Stimulated activated CD4-positive, alpha-beta T cell treated with anti-CD3 and anti-CD28 coated beads, TNF-alpha, amount 100 ng/mL, for 1 hour (primary cell): Measurements from ENCODE around the gene PDE8B.

ENCODE experiments used
- DNase-seq, 3 donors: peaks; one replicate each; pipeline ENCODE4 v3.0.0-alpha.2; 2020; ENCODE audit warnings: low read depth in 3 of 3, low spot score in 1 of 3

PDE8B gene

DNA sequence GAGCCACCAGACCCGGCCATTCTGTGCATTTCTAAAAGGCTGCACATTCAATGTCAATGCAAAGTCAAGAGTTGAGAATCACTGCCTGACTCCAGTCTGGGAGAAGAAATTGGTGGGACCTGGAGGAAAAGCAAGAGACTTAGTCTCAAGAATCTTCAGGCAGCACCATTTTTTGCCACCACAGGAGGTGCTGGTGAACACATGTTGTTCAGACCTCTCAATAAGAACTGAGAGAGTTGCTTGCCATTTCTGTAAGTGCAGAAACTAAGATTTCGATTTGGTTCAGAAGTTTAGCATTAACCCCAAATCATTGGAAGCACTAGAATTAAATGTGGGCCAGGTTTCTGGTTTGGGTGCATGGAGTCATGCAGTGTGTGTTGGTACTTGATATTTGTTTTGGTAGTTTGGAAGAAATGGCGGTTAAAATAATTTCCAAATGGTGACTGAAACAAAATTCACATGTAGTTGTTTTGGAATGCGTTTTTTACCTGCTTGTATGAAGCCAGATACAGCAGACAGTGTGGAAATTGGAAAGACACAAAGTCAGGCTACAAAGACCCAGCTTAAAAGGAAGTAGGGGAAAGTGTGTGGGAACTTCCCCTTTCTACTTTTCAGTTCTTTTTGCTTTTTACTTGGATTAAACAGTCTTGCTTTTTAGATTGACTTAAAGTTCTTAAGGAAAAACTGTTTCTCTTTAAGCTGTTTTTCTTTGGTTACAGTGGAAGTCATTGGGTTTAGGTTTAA is 20.4 kb downstream of the PDE8B start:
- DNase-seq, result no peak

DNA sequence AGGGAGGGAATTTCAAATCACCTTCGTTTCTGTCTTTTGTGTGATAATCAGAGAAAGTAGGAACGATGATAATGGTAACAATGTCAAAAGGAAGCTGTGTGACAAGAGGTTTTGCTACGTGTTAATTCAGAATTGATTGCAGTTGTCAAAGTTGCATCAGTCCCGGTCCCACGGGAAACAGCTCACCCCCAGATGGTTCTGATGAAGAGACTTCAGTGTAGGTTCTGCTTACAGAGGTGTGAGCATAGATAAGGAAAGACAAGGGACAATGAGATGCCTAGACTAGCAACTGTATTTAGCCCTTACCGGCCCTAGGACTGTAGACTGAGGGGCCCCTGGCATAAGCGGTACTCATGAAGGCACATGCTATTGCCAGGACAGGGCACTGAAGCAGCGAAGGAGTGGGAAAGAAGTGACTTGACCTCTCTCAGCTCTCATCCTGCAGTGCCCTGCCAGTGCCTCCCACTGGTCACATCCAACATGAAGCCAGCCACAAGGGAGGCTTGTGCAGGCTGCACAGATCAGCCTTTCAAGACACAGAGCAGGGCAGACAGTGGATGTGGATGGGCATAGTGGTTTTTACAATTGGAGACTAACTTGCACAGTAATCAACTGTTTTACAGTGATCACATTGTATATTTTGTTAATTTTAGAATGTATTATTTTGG is 21.1 kb downstream of the PDE8B start:
- no peak for DNase-seq

DNA sequence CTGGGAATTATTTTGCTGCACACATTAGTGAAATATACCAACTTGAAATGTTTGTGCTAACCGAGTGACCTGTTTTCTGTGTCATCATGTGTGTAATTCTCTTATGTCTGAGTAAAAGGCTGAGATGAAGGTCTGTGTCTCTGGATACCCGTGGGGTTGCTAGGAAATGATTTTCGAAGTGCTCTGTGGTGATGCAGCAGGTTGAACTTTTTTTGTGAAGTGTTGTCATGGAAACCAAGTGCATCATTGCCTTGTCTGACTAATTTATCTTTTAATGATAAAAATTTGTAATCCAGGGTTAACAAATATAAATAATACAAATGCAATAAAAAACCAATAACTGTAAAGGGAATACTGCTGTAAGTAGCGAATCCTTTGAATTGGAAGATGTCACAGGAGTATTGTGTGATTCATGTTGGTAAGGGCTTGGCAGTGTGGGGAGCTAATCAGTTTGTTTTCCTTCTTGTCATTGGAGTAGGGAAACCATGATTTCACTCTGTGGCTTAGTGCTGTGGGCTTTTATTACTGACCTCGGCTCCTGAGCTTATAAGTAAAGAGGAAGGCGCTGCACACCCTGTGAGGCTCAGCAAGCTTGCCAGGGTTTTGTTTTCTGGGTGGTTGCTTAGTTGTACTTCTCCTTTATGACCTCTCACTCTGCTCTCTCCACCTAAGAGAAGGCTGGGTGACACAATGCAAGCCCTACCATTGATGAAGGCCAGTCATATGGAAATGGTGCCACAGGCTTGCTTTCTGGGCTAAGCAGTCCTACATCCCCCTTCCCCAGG is 22.3 kb downstream of the PDE8B start:
- no peak for DNase-seq

DNA sequence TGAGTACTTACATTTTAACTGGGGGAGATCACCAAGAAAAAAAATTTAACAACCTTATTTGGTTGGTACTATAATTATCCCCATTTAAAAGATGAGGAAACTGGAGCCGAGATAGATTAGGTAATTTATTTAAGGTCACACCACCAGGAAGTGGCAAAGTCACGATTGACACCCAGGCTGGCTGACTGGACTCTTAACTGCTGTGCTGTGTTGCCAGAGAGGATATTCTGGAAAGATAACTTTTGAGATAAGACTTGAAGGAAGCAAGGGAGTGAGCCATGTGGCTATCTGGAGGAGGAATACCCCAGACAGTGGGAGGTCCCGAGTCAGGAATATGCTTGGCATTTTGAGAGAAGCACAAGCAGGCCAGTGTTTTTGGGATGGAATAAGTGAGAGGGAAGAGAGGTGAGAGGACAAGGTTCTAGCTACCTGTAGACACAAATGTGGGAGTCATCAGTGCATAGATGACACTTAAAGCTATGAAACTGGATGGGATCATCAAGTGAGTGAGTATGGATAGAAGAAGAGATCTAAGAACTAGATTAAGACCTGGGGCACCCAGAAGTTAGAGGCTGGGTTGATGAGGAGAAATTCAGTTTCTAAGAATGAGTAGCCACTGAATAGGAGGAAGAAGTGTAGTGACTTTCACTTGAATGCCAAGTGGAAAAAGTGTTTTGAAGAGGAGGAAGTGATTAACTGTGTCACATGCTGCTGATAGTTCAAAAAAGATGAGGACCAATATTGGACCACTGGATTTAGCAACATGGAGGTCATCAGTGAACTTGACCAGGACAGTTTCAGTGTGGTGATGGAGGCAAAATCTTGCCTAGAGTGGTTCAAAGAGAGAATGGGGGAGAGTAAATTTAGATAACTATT is 25.6 kb downstream of the PDE8B start:
- DNase-seq, result no peak

DNA sequence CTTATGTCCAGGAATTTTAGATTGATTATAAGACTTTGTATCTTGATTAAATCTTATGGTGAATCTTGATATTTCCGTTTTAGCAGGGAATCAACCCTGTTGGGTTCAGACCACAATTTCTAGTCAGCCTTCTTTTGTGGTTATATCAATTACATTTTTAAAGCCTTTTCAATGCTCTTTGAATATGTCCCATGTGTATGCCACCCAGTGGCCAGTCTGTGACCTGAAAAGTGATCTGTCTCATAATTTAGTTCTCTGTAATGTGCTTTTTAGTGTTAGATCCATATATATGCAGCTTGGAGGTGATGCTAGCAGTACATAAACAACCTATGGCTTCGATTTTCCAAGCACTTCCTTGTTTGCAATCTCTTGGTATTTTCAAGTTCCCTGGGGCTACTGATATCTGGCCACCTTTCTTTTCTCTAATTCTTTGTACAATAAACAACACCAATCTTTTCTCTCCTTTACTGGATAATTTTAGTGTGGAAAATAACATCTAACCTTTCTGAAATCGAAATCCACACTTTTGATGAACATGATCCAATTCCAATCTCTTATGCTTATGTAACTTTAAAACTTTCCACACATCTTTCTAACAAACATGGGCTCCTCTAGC is 28.8 kb downstream of the PDE8B start:
- no peak for DNase-seq

DNA sequence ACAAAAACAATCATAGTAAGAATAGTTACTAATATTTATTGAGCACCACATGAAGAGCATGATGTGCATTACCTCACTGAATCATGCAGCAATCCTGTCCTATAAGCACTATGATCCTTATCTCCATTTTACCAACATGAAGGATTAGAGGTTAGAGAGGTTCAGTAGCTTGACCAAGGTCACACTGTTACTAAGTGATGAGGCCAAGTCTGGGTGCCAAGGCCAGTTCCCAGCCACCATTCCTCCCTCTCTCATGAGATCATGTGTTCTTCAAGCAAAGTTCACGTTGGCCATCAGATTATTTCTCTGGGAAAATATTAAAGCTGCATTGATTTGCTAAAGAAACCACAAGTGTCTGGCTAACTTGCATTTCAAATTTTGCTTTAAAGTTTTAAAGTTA is 31.0 kb downstream of the PDE8B start:
- DNase-seq, result no peak

DNA sequence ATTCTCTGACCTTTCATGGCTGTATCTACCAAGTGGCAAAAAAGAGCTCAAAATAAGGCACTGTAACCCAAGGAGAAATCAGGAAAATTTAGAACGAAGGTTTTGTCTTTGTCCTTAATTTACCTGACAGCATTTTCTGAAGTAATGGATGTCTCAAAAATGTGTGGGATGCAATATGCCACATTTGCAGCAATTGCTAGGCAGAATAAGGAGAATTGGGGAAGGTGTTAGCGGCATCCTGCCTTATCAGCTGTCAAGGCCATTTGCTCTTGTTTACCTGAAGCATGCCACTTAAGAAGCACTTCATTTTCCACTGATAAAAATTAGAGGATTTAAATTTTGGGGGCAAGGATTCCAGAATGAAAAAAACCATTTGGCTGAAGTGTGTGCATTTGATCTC is 39.0 kb downstream of the PDE8B start:
- DNase-seq, result no peak

DNA sequence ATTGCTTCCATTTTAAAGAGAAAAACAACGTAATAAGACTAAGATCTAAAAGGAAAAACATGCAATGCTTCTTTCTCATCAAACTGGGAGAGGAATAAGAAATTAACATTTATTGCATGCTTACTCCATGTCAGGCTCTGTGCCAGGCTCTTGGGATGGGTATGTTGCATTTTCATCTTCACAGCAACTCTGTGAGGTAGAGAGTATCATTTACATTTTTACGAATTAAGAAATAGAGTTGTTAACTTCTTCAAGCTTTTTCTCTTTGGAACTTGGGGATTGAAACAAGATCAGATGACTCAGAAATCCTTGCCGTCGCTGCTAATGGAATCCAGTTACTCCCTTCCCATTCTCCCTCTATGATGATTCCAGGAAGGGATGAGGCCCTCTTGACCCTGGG is 39.5 kb downstream of the PDE8B start:
- no peak for DNase-seq

DNA sequence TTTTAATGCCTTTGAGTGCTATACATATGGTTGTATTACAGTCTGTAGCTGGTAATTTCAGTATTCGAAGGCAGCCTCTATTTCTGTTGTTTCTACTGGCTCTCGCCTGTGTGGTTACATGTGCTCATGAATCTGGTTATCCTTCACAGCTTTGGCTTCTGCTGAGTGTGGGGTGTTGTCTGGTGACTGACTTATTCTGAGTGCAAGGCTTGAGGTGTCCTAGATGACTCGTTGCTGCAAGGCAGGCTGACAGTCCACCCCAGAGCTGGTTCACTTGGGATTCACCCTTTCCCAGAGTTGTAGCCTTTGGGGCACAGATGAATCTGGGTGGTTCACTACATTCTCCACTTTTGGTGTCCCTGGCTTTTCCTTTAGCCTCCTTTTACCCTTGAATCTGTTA is 41.4 kb downstream of the PDE8B start:
- no peak for DNase-seq

DNA sequence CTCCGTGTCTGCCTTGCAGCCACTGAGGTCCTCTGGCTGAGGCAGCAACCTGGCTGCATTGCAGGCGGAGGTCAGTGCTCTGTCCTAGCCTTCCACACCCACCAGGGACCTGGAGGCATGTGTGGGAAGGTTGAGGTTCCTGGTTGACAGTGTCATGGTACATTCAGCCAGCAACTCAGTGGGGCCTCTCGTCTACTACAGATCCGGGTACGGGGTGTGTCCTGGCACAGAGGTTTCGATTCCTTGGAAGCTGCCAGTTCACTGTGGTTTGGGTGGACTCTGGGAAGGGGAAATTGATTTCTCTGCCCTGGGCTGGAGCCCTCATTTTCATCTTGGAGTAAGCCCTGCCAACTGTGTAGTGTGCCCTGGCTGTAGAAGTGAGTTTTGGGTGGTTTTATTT is 45.1 kb downstream of the PDE8B start:
- no peak for DNase-seq

DNA sequence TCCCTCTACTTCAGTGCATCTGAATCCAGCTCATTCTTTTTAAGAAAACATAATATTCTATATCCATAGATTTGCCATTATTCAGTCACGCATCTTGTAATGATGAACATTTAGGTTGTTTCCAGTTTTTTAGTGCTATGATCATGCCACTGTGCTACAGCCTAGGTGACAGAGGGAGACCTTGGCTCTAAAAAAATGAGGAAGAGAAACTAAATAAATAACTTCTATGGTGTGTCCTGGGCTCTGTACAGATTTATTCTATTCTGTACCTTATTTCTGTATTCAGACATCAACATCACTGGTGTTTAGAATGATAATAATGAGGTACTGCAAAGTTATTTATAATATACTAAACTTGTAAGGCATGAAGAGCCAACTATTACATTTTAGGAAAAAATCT is 45.9 kb downstream of the PDE8B start:
- no peak for DNase-seq

DNA sequence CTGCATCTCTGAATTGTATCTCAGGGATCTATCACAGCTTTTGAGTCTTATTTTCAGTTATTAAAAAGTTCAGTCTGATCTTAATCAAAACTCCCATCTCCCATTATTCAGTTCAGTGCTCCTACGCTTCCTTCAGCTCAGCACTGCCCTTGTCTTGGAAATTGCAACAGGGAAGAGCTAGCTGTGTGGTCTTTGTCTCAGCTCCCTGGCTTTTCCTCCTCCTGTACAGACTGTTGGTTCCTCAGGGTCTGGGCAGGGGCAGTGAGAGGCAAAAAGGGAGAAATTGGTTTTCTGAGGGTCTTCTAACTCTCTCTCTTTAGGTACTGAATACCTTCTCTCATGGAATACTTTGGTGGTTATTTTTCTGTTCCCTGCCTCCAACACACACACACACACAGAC is 48.2 kb downstream of the PDE8B start:
- DNase-seq, result no peak

DNA sequence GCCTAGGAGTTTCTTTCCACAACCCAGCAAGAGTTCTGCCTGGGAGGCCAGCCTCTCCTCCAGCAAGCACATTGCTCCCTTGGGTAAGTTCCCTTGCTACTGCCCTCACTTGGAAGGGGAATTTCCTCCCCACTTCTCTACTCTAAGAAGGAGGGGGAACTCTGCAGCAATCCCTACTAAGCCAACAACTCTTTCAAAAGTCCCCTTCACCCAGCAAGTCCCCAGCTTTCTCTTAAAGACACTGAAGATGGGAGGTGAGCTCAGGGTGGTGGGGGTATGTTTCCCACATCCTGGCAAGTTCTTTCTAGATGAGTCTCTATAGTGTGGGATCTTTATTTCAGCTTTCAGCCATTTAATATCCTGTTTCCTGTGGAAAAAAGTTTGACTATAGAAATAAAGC is 49.0 kb downstream of the PDE8B start:
- DNase-seq, result no peak

DNA sequence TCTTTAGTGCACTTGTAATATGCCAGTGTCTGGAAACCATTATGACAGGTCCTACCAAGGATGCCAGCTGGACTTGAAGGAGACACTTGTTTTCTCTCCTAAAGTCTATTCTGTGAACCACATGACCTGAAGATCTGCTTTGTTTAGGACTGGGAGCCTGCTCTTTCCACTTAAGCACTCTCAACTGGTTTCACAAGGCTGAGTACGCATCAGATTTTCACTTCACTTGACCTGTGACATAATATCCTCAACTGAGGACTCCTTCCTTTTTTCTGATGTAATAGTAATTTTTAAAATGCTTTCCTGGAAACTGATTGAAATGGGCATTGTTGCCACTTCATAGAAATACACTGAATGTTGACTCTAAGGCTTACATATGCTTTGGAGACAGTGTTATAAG is 52.2 kb downstream of the PDE8B start:
- DNase-seq, result no peak

DNA sequence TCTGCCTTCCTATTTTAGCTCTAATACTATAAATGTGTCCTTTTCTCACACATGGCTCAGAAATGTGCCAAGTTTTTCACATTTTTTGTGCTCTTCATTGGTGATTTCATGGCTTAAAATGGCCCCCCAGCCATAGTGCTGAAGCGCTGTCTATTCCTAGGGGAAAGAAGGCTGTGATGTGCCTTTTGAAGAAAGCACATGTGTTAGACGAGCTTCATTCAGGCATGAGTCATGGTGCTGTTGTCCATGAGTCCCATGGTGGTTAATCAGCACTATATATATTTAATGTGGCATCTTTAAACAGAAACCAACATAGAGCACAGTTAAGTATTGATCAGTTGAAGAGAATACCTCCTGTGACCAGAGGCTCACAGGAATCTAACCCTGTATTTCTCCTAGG is 55.8 kb downstream of the PDE8B start:
- no peak for DNase-seq

DNA sequence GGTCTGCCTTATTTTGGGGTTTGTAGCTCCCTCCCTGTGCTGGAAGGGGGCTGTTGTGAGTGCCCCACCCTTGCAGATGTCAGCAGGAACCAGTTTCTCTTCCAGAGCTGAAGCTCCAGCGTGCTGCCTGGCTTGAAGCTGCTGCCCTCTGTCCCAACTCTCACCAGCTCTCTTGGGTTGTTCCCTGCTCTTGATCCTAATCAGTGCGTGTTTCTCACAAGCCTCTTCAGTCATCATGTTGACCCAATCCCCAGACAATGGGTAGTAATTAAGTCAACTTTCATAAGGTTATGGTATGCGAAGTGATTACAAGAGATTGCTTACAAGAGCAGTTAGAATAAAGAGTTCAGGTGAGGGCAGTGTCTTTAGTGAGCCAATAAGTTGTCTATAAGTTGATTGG is 57.0 kb downstream of the PDE8B start:
- DNase-seq, result no peak

DNA sequence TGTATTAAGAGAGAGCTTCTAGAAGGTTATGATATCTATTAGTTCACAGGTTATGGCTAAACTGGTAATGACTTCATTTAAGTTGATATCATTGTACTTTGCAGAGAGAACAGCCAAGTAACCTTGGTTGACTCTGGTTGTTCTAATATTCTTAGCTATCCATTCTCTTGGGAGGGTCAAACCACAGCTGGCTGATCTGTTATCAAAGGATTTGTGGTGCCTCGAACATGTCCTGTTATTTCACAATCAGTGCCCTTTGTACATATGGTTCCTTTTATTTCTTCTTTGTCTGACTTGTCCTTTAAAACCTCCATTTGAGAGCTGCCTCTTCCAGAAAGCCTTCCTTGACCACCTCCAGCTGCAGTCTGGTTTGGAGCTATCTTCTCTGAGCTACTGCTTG is 61.7 kb downstream of the PDE8B start:
- no peak for DNase-seq

DNA sequence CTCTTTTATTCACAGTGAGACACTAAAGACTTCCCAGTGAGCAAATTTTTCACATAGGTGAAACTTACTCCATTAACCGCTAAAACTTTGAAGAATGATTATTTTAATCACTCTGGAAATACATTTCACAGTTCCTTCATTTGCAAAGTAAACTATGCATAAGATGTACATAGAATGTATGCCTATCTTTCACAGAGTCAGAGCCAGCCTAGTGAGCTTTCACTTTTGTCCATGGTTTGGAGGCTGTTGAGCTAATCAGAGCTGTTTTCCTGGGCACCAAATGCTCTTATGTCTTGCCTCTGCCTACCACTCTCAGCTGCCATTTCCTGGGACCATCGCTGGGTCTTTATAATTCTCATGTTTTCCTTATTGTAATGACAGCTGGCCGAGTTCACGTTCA is 67.3 kb downstream of the PDE8B start:
- no peak for DNase-seq

DNA sequence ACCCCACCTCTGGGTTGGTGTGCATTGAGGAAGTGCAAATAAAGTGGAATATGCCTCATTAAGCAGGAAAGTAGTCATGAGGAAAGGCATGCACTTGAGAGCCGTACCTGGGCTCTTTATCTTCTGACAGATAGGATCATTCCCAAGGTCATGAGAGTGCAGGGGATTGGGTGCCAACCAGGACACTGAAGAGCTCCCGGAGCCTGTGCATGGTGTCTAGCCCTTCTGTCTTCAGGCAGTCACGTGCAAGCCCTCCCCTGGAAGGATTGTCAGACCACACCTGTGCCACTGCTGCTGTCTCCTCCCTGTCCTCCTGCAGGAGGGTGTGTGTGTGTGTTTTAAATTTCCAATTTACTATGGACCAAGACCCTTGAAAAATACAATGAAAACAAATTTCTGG is 69.6 kb downstream of the PDE8B start:
- no peak for DNase-seq

DNA sequence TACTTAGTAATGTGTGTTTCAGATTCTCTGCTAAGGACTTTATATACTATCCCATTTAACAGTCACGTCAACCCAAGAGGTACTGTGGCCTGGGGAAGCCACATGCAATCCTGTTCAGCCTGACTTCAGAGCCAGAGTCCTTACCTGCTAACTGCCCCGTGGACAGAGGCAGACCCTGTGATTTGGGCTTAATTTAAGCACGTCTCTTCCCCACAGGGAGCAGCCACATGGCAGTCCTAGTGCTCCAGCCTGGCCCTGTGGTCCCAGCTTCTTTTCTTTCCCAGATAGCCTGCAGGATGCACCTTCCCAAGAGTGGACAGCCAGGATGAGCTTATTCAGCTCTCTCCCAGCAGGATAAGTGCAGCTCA is 71.5 kb downstream of the PDE8B start:
- no peak for DNase-seq
